ENCODE data around the gene DNAJA4.

Gene DNAJA4

GRCh38 chr15:78280319-78281072 is 16.1 kb downstream of the DNAJA4 start:
- DNase-seq (ENCODE audit: low spot score) = no peak

- DNase-seq (ENCODE audit: low spot score) = no peak
These were observed 18.0 kb downstream of the DNAJA4 start for GRCh38 chr15:78282324-78282723.

GRCh38 chr15:78284758-78285157 is 20.4 kb downstream of the DNAJA4 start:
- DNase-seq (ENCODE audit: low spot score) = no peak

- DNase-seq (ENCODE audit: low spot score) = no peak
These were observed 25.9 kb downstream of the DNAJA4 start for GRCh38 chr15:78290222-78290621.

GRCh38 chr15:78291052-78291451 is 26.7 kb downstream of the DNAJA4 start:
- no peak for DNase-seq (ENCODE audit: low spot score)

GRCh38 chr15:78291698-78292097 is 27.3 kb downstream of the DNAJA4 start:
- no peak for DNase-seq (ENCODE audit: low spot score)

GRCh38 chr15:78292219-78292618 is 27.9 kb downstream of the DNAJA4 start:
- DNase-seq (ENCODE audit: low spot score) = no peak

- DNase-seq (ENCODE audit: low spot score) = peak; percentile 97
These were observed 35.0 kb downstream of the DNAJA4 start, which contains the start of gene SKIC8 for GRCh38 chr15:78299101-78299930. SKIC8 (minus strand) TSS chr15:78299609; CDS start chr15:78295686, 3,923 bp downstream.

- no peak for DNase-seq (ENCODE audit: low spot score)
These were observed 37.0 kb downstream of the DNAJA4 start for GRCh38 chr15:78301326-78301725.

GRCh38 chr15:78301828-78302227 is 37.5 kb downstream of the DNAJA4 start:
- DNase-seq (ENCODE audit: low spot score) = no peak

GRCh38 chr15:78302579-78303312 is 38.4 kb downstream of the DNAJA4 start:
- DNase-seq (ENCODE audit: low spot score) = no peak

GRCh38 chr15:78304216-78305066 is 40.1 kb downstream of the DNAJA4 start:
- no peak for DNase-seq (ENCODE audit: low spot score)

- peak; percentile 51 for DNase-seq (ENCODE audit: low spot score)
These were observed 41.9 kb downstream of the DNAJA4 start for GRCh38 chr15:78306176-78306774.

GRCh38 chr15:78307976-78308375 is 43.6 kb downstream of the DNAJA4 start:
- DNase-seq (ENCODE audit: low spot score) = no peak

GRCh38 chr15:78308422-78309032 is 44.2 kb downstream of the DNAJA4 start:
- peak; percentile 80 for DNase-seq (ENCODE audit: low spot score)

- no peak for DNase-seq (ENCODE audit: low spot score)
These were observed 46.9 kb downstream of the DNAJA4 start for GRCh38 chr15:78311292-78311691.

- no peak for DNase-seq (ENCODE audit: low spot score)
These were observed 48.2 kb downstream of the DNAJA4 start for GRCh38 chr15:78312536-78312935.

- DNase-seq (ENCODE audit: low spot score) = no peak
These were observed 48.6 kb downstream of the DNAJA4 start for GRCh38 chr15:78312957-78313356.

- no peak for DNase-seq (ENCODE audit: low spot score)
These were observed 49.0 kb downstream of the DNAJA4 start for GRCh38 chr15:78313383-78313782.

GRCh38 chr15:78314181-78314581 is 49.8 kb downstream of the DNAJA4 start:
- no peak for DNase-seq (ENCODE audit: low spot score)

Measured in AG08396 (cell line).